GM19455 (cell line): ENCODE measurements around the gene GCK.
A peak's percentile ranks its signal among the peaks of the same experiment; 100 is the strongest.

ENCODE experiments used
- ATAC-seq: cut with Tn5 transposase; IDR thresholded peaks from one replicate; pipeline ENCODE4 v1.9.1; 2021; ENCODE audit not compliant: unreplicated experiment

The GCK gene

GRCh38 chr7:44107961-44108767 lies 81.1 kb downstream of the GCK start:
- no peak for ATAC-seq

- no peak for ATAC-seq
Measured at GRCh38 chr7:44107116-44107960, 81.9 kb downstream of the GCK start.

GRCh38 chr7:44106311-44107065 lies 82.8 kb downstream of the GCK start:
- no peak for ATAC-seq

GRCh38 chr7:44105832-44106231 lies 83.4 kb downstream of the GCK start:
- ATAC-seq = no peak

- ATAC-seq = no peak
Measured at GRCh38 chr7:44104860-44105771, 84.1 kb downstream of the GCK start.

GRCh38 chr7:44103923-44104859 lies 85.0 kb downstream of the GCK start, which contains the start of gene AEBP1:
Gene AEBP1 (plus strand): TSS chr7:44104345. CDS start chr7:44104666, 321 bp downstream.
- no peak for ATAC-seq

- no peak for ATAC-seq
Measured at GRCh38 chr7:44103566-44103922, 85.7 kb downstream of the GCK start.

GRCh38 chr7:44102846-44103565 lies 86.2 kb downstream of the GCK start:
- no peak for ATAC-seq

- ATAC-seq = no peak
Measured at GRCh38 chr7:44101966-44102845, 87.0 kb downstream of the GCK start.

GRCh38 chr7:44101303-44101965 lies 87.8 kb downstream of the GCK start:
- ATAC-seq = no peak

- no peak for ATAC-seq
Measured at GRCh38 chr7:44100458-44101302, 88.6 kb downstream of the GCK start.

GRCh38 chr7:44099669-44100068 lies 89.6 kb downstream of the GCK start:
- ATAC-seq = no peak

GRCh38 chr7:44098092-44099068 lies 90.9 kb downstream of the GCK start:
- no peak for ATAC-seq

- peak; percentile 64 for ATAC-seq
Measured at GRCh38 chr7:44097064-44097932, 91.9 kb downstream of the GCK start.
